Superior temporal gyrus (tissue), 1 donor: ENCODE measurements around the gene TNS4.

Source experiments
- DNase-seq: peaks from one replicate; pipeline ENCODE4 v3.0.0-alpha.2; 2016; ENCODE audit errors: extremely low spot score

The TNS4 gene

DNA sequence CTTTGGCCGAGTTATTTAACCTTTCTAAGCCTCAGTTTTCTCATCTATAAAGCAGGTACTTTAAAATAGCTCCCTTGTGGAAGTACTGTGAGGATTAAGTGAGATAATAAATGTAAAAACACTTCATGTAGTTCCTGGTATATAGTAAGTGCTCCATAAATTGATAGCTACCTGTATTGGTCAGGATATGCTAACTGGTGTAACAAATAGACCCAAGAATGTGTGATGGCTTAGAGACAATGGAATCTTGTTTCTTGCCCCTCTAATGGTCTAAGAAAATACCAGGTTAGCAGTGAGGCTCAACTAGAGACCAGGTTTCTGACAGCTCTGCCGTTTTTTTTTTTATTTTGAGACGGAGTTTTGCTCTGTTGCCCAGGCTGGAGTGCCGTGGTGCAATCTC is 34.0 kb upstream of the TNS4 start:
- no peak for DNase-seq

DNA sequence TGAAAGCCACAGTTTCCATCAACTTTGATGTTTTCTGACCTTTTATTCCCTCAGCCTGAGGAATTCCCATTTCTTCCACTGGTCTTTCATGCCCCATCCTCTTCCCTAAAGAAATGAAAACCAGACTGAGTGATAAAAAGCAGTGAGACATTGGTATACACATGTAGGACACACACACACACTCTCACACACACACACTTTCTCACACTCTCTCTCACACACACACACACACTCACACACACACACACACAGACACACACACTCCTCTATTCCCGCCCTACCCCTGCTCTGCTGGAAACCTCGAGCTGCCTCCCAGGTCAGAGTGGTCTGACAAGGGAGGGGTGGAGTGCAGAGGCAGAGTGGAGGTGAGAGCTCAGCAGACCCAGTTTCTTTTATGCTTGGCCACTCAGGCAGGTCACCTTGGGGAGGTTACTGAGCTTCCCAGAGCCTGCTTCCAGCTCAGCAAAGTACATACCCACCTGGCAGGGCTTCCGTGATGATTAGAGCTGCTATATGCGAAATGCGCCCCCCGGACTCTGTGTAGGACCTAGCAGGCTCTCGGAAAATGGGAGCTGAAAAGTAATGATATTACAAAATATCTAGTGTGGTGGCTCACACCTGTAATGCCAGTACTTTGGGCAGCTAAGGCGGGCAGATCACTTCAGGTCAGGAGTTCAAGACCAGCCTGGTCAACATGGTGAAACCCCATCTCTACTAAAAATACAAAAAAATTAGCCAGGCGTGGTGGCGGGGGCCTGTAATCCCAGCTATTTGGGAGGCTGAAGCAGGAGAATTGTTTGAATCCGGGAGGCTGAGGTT is 33.2 kb upstream of the TNS4 start:
- DNase-seq: no peak

GRCh38 chr17:40533896-40534295 is 32.5 kb upstream of the TNS4 start:
- no peak for DNase-seq

DNA sequence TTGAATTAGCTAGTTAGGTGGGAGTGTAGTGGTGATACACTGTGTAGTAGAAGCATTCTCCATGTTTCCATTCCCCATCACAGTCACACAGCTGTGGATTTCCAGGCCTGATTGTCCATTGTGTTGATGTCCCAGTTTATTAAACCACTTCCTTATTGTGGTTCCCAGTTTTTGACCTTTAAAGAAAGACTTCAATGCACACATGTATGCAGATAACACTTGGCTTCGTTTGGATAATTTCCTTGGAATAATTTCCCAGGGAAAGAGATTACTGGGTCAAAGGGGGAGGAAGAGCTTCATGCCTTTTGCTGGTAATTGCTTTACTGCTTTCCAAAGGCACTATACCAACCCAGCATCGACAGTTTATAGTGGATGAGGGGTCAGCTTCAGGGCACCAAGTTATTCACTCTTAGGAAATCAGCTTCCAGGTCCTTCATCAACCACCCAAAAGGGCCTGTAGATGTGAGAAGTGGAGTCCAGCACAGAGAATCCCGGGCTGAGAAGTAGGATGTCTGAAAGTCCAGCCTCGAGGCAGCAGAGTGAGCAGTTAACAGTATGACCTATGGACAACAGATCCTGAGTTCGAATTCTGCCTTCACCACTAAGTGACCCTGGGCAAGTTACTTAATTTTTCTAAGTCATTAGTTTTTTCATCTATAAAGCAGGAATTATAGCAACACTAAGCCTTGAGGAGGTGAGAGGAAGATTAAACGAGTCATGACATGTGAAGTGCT is 31.3 kb upstream of the TNS4 start:
- DNase-seq: no peak

DNA sequence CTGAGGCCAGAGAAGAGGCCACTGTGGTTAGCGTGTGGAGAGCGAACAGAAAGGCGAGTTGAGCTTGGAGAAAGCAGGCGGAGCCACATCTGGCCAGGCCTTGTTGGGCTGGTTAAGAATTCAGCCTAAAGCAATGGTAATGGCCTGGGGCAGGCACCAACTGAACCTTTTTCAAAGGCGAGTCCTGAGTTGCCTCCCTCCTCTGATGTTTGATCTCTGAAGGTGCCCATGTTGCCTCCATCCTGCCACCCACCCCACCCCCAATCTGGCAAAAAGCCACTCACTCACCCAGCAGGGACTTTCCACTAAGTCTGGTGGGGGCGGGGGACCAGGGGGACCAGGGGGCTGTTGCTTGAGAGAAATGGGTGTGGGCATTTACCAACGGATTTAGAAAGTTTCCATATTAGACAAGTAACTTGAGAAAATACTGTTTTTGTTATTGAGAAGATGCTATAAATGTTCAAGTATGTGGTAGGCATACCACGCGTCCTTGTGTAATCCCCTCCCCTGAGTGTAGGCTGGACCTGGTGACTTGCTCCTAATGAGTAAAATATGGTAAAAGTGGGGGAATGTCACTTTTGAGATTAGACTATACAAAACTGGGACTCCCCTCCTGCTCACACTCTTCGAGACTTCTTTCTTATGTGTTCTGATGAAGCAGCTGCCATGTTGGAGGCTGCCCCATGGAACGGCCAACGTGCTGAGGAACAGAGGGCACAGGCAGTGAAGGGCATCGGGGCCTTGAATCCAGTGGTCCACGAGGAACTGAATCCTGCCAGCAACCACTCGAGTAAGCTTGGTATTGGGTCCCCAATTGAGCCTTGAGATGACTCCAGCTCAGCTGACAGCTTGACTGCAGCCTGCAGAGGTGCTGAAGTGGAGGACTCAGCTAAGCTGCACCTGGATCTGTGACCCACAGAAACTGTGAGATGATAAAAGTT is 29.9 kb upstream of the TNS4 start:
- DNase-seq: no peak

DNA sequence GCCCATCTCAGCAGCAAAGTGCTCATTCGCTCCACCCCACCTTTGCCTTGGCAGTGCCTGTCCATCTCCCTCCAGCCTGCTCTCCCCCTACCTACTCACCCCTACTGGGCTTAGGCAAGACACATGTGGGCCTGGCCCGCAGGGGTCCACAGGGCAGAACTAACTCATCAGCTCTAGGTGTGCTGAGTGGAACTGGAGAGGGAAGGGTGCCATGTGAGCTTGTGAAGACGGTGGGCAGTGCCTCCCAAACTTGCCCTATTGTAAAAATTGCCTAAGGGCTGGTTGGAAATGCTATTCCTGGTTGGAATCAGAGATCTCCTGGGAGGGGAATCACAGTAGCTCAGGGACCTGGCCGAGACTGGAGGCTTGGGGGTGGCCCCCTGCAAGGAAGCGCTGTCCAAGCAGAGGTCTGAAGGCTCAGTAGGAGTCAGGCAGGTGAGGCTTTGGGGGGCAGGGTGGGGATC is 29.1 kb upstream of the TNS4 start:
- DNase-seq: no peak

GRCh38 chr17:40529991-40530390 is 28.6 kb upstream of the TNS4 start:
- no peak for DNase-seq

DNA sequence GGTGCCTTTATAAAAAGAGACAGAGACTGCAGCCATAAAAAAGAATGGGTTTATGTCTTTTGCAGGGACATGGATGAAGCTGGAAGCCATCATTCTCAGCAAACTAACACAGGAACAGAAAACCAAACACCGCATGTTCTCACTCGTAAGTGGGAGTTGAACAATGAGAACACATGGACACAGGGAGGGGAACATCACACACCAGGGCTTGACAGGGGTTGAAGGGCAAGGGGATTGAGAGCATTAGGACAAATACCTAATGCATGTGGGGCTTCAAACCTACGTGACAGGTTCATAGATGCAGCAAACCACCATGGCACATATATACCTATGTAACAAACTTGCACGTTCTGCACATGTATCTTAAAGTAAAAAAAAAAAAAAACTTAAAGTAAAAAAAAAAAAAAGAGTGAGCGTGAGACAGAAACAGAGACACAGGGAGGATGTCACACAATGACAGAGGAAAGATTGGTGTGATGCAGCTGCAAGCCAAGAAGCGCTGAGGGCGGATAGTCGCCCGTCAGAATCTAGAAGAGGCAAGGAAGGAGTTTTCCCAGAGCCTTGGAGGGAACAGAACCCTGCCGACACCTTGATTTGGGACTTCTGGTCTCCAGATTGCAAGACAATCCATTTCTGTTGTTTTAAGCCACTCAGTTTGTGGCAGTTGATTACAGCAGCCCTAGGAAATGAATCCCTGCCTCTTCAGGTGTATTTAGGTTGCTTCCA is 27.4 kb upstream of the TNS4 start:
- no peak for DNase-seq

GRCh38 chr17:40526668-40527067 is 25.2 kb upstream of the TNS4 start:
- DNase-seq: no peak

- DNase-seq: no peak
These were observed 23.9 kb upstream of the TNS4 start for GRCh38 chr17:40525294-40525693.

DNA sequence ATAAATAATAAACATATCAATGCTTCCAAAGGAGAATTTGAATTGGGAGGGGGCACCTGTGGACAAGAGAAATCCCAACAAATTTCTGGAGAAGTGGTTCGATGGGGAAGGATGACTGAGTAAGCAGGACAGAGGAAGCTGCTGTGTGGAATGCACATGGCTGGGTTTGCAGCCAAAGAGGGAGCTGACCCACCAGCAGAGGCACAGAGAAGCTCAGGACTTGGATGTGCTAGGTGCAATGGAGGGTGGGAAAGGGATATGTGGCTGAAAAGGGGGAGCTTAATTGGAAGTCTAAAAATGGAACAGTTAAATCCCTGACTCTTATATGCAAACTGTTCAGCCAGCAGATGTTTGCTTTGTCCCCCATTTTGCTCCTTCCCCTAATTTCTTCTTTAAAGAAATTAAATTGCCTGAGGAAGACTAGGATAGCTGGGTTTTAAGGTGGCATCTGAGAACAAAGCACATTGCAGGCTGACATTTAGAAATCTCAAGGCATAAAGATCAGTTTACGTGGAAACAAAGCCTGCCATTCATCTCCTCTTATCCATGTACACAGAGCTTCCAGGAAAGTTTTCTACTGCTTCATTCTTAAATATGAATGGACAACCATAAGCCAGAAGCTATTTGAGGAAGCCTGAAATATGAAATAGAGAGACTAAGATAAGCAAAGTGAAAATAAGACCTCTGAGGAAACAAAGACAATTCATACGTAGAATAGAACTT is 23.0 kb upstream of the TNS4 start:
- DNase-seq: no peak

GRCh38 chr17:40522961-40523310 is 21.5 kb upstream of the TNS4 start:
- no peak for DNase-seq

DNA sequence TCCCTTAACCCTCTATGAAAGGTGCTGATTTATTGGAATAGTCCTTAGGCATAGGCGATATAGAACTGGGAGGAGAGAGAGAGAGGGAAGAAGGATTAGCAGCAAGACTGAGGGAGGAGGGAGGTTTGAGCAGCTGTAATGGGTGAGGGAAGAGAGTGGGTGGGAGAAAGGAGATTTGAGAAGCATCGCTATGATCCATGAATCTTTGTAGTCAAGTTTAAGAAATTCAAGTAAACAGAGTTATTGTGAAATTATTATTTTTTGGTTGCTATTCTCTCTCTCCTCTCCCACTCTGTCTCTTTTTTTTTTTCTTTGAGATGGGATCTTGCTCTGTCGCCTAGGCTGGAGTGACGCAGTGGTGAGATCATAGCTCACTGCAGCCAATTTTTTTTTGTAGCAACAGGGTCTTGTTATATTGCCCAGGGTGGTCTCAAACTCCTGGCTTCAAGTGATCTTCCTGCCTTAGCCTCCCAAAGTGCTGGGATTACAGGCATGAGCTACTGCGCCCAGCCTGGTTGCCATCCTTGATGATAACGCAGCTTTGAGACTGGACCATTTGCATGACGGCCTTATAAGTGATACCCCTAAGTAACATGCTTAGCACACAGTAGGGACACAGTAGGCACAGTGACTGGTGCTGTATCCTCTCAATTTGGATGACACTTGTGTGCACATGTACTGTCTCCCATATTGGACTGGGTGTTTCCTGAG is 21.0 kb upstream of the TNS4 start:
- no peak for DNase-seq

- no peak for DNase-seq
These were observed 19.6 kb upstream of the TNS4 start for GRCh38 chr17:40520991-40521453.

DNA sequence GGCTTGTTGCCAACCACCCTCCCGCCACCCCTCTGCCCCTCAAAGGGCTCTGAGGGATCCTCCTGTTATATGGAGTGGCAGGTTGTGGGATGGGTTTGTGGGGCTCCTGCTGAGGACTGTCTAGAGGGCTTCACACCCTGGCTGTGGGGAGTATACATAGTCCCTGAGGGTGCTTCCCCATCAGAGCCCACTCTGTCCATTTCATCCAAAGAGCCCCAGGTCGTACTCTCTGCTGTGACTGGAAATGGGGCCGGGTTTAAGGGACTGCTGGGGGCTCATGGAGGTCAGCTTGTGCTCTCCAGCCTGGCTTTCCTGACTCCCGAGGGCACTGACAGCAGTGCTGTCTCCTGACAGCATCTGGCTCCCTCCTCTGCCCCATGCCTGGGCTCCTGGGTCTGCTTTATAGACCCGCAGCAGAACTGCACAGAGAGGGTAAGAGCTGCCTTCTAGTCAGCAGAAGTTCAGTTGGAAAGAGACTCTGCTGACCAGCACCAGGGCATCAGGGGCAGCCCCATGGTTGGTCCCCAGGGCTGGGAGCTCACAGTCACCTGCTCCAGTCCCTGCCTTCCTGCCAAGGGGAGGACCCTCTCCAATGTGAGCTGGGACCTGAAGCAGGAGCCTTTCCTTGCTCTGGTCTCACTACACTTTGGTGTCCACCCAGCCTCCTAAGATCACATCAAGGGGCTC is 17.8 kb upstream of the TNS4 start:
- no peak for DNase-seq

GRCh38 chr17:40518401-40519088 is 17.1 kb upstream of the TNS4 start:
- no peak for DNase-seq

- no peak for DNase-seq
These were observed 16.6 kb upstream of the TNS4 start for GRCh38 chr17:40517981-40518380.

GRCh38 chr17:40517286-40517662 is 15.9 kb upstream of the TNS4 start:
- no peak for DNase-seq
